SU-DHL-6 (cell line): ENCODE data around the gene RNFT2.

Source experiments
- H2AFZ ChIP-seq: fragments of 200-600 bp; sonication (generic); 2 replicates; pipeline ENCODE4 v1.6.1; 2014; ENCODE audit warnings: low read depth, mild to moderate bottlenecking, moderate library complexity, mixed read lengths, antibody characterized with exemption, low read length; ENCODE audit not compliant: severe bottlenecking
- H3F3A ChIP-seq: fragments of 200-600 bp; shearing (Covaris generic); 2 replicates; pipeline ENCODE4 v1.6.0; 2016; ENCODE audit warnings: antibody characterized with exemption, mild to moderate bottlenecking; ENCODE audit not compliant: insufficient read depth
- H3K27ac ChIP-seq: fragments of 200-600 bp; sonication (generic); 2 replicates; pipeline ENCODE4 v1.5.1; 2016; ENCODE audit warnings: low read depth, mild to moderate bottlenecking, low read length, moderate library complexity, mixed read lengths
- H3K27me3 ChIP-seq: fragments of 200-600 bp; sonication (generic), shearing (Covaris generic); 2 replicates; pipeline ENCODE4 v1.6.0; 2014; ENCODE audit warnings: mild to moderate bottlenecking, low read length
- H3K36me3 ChIP-seq: fragments of 200-600 bp; sonication (generic); 2 replicates; pipeline ENCODE4 v1.6.1; 2014; ENCODE audit warnings: mild to moderate bottlenecking, low read length, mixed read lengths
- H3K4me2 ChIP-seq: fragments of 300-600, 200-600 bp; shearing (Covaris generic), sonication (generic); 2 replicates; pipeline ENCODE4 v1.6.0; 2014; ENCODE audit warnings: low read length, low read depth, mild to moderate bottlenecking; ENCODE audit not compliant: poor library complexity, severe bottlenecking
- H3K4me3 ChIP-seq: fragments of 200-600 bp; sonication (generic); 2 replicates; pipeline ENCODE4 v1.5.1; 2014; ENCODE audit warnings: antibody characterized with exemption, low read length, mild to moderate bottlenecking, mixed read lengths; ENCODE audit not compliant: insufficient read depth, poor library complexity, severe bottlenecking
- H3K79me2 ChIP-seq: fragments of 200-600 bp; sonication (generic); 2 replicates; pipeline ENCODE4 v1.6.1; 2014; ENCODE audit warnings: mild to moderate bottlenecking, low read length, moderate library complexity; ENCODE audit not compliant: insufficient read depth
- H3K9ac ChIP-seq: fragments of 200-600 bp; sonication (generic); 2 replicates; pipeline ENCODE4 v1.7.0; 2014; ENCODE audit warnings: mild to moderate bottlenecking, low read length
- H3K9me2 ChIP-seq: fragments of 200-600 bp; sonication (generic); replicated peaks from 2 replicates; pipeline ENCODE4 v1.6.1; 2014; ENCODE audit warnings: low read length; ENCODE audit not compliant: insufficient read depth
- H3K9me3 ChIP-seq: fragments of 200-600 bp; sonication (generic); 2 replicates; pipeline ENCODE4 v1.6.1; 2014; ENCODE audit warnings: low read length, mixed read lengths; ENCODE audit not compliant: insufficient read depth
- H4K20me1 ChIP-seq: fragments of 200-600 bp; sonication (generic); 2 replicates; pipeline ENCODE4 v1.6.1; 2014; ENCODE audit warnings: low read depth, mild to moderate bottlenecking, antibody characterized with exemption, low read length, moderate library complexity, mixed read lengths
- CTCF ChIP-seq: fragments of 200-600 bp; sonication (generic); IDR thresholded peaks from one replicate; pipeline ENCODE4 v1.5.1; 2017; ENCODE audit warnings: antibody characterized with exemption, mild to moderate bottlenecking, low read length, moderate library complexity; ENCODE audit not compliant: insufficient read depth, poor library complexity, severe bottlenecking
- EZH2phosphoT487 ChIP-seq: fragments of 200-600 bp; sonication (generic), shearing (Covaris generic); conservative IDR thresholded peaks from 2 replicates; pipeline ENCODE4 v1.6.1; 2018; ENCODE audit warnings: mild to moderate bottlenecking, antibody characterized with exemption, low read length, moderate library complexity, mixed read lengths

The RNFT2 gene

GRCh38 chr12:116821291-116821690 is 83.2 kb downstream of the RNFT2 start:
- Histone ChIP-seq H3K36me3 (no peaks in the 10 kb centered on the region), H3K9me3 (no peaks in the 10 kb centered on the region), H3K4me3 (no peak overlapping the region), H2AFZ (no peak overlapping the region), H3K4me2 (no peak overlapping the region), H3K27ac (no peak overlapping the region), H3F3A (peaks cover 28% of the 10 kb centered on the region), H3K9me2 (no peaks in the 10 kb centered on the region), H3K79me2 (no peaks in the 10 kb centered on the region), H3K27me3 (no peaks in the 10 kb centered on the region), H4K20me1 (no peaks in the 10 kb centered on the region), H3K9ac (no peak overlapping the region)
- no peak for TF ChIP-seq CTCF
- TF ChIP-seq EZH2phosphoT487 = no peak

- no peaks in the 10 kb centered on the region for H3K36me3 ChIP-seq
- no peaks in the 10 kb centered on the region for H3F3A ChIP-seq
- no peak overlapping the region for H3K9ac ChIP-seq
- no peak overlapping the region for H3K4me2 ChIP-seq
- H3K27ac ChIP-seq = no peak overlapping the region
- no peaks in the 10 kb centered on the region for H4K20me1 ChIP-seq
- no peaks in the 10 kb centered on the region for H3K9me3 ChIP-seq
- no peaks in the 10 kb centered on the region for H3K79me2 ChIP-seq
- H3K4me3 ChIP-seq = no peak overlapping the region
- no peaks in the 10 kb centered on the region for H3K27me3 ChIP-seq
- TF ChIP-seq CTCF (no peak), EZH2phosphoT487 (no peak)
- H2AFZ ChIP-seq = no peak overlapping the region
- no peaks in the 10 kb centered on the region for H3K9me2 ChIP-seq
These were observed 89.3 kb downstream of the RNFT2 start for GRCh38 chr12:116827432-116827831.

- H3F3A ChIP-seq = no peaks in the 10 kb centered on the region
- H3K36me3 ChIP-seq = no peaks in the 10 kb centered on the region
- TF ChIP-seq EZH2phosphoT487 (no peak), CTCF (no peak)
- no peak overlapping the region for H3K9ac ChIP-seq
- no peaks in the 10 kb centered on the region for H3K79me2 ChIP-seq
- no peaks in the 10 kb centered on the region for H3K9me2 ChIP-seq
- no peak overlapping the region for H3K4me3 ChIP-seq
- no peak overlapping the region for H3K27ac ChIP-seq
- no peak overlapping the region for H2AFZ ChIP-seq
- no peak overlapping the region for H3K4me2 ChIP-seq
- H3K27me3 ChIP-seq = no peaks in the 10 kb centered on the region
- H3K9me3 ChIP-seq = no peaks in the 10 kb centered on the region
- H4K20me1 ChIP-seq = no peaks in the 10 kb centered on the region
These were observed 94.2 kb downstream of the RNFT2 start for GRCh38 chr12:116832353-116832752.
